SW480 (cell line): ENCODE measurements around the gene IL2RG.

Experiments used
- DNase-seq: peaks from one replicate; pipeline ENCODE4 v3.0.0-alpha.2; 2016; ENCODE audit warnings: low spot score

Gene IL2RG

GRCh38 chrX:71068044-71068918, 43.1 kb downstream of the IL2RG start, which contains the start of gene SNX12:
Gene SNX12, minus strand, starts transcription at chrX:71068334. Its CDS starts 28 bp downstream, at chrX:71068306.
- DNase-seq, result peak; percentile 94

GRCh38 chrX:71067712-71068043, 43.7 kb downstream of the IL2RG start:
- DNase-seq, result peak; percentile 24

GRCh38 chrX:71067089-71067488, 44.3 kb downstream of the IL2RG start:
- DNase-seq, result no peak

GRCh38 chrX:71060127-71060526, 51.2 kb downstream of the IL2RG start:
- DNase-seq, result no peak

GRCh38 chrX:71057848-71058530, 53.4 kb downstream of the IL2RG start:
- no peak for DNase-seq
